ENCODE measurements around the gene NDST3. TPM values are rescaled to one million over a fixed set of nuclear protein-coding genes. Genes with fewer than 3 reads are reported as not detected.

The NDST3 gene
- total RNA-seq, 1 experiment from 2014 or later: 0.70 TPM

- H2BK120ac ChIP-seq (ENCODE audit: low read depth, low read length, poor library complexity, severe bottlenecking): no peak overlapping the region
- H3K4ac ChIP-seq (ENCODE audit: low read depth, low read length): no peak overlapping the region
- H2AK5ac ChIP-seq (ENCODE audit: insufficient read length, low read length): no peak overlapping the region
- H3K23me2 ChIP-seq (ENCODE audit: insufficient read length, low read depth, low read length, poor library complexity, severe bottlenecking): no peaks in the 10 kb centered on the region
- H3K14ac ChIP-seq (ENCODE audit: insufficient read depth, low read length): no peak overlapping the region
- no peaks in the 10 kb centered on the region for H3K79me1 ChIP-seq (ENCODE audit: insufficient read depth, low read depth, low read length, poor library complexity, severe bottlenecking)
- no CpG with 5 or more reads among the region's 1 CpG for WGBS (ENCODE audit: extremely low coverage, insufficient read length, low lambda C conversion rate)
- H3K4me1 ChIP-seq (ENCODE audit: insufficient read depth, low read length): no peaks in the 10 kb centered on the region
- no peak overlapping the region for H4K91ac ChIP-seq (ENCODE audit: insufficient read length, low read depth, low read length)
- Mint-ChIP-seq H3K4me3 (no peak overlapping the region), H3K36me3 (ENCODE audit: insufficient read depth in 1 of 3, low read depth in 3 of 3) (no peaks in the 10 kb centered on the region), H3K27ac (no peak overlapping the region), H3K4me1 (no peaks in the 10 kb centered on the region), H3K27me3 (ENCODE audit: low read depth) (no peaks in the 10 kb centered on the region), H3K9me3 (no peaks in the 10 kb centered on the region)
- H3K79me2 ChIP-seq (ENCODE audit: insufficient read depth, low read length): no peaks in the 10 kb centered on the region
- H3K9me3 ChIP-seq (ENCODE audit: control insufficient read depth, low read depth, low read length): no peaks in the 10 kb centered on the region
- H3K27me3 ChIP-seq (ENCODE audit: insufficient read depth, low read length): no peaks in the 10 kb centered on the region
- no peak overlapping the region for H4K8ac ChIP-seq (replicated peaks; ENCODE audit: insufficient read length, low read depth, low read length)
- H4K20me1 ChIP-seq (ENCODE audit: control insufficient read depth, insufficient read depth, insufficient read length): no peaks in the 10 kb centered on the region
- H2BK5ac ChIP-seq (ENCODE audit: insufficient read length, low read length): no peak overlapping the region
- H3T11ph ChIP-seq (ENCODE audit: low read length): no peak overlapping the region
- H4K5ac ChIP-seq (ENCODE audit: insufficient read length, low read depth, low read length): no peak overlapping the region
- no peak overlapping the region for H3K18ac ChIP-seq (ENCODE audit: insufficient read length, low read depth, low read length)
- peak overlapping the region; percentile 14 for H2BK20ac ChIP-seq (ENCODE audit: low read depth, low read length, poor library complexity, severe bottlenecking)
- H2BK15ac ChIP-seq (ENCODE audit: low read depth, low read length): no peak overlapping the region
- no peak overlapping the region for H3K9ac ChIP-seq (ENCODE audit: extremely low read depth, insufficient read length, low read length)
- TF ChIP-seq, protein P1, sequence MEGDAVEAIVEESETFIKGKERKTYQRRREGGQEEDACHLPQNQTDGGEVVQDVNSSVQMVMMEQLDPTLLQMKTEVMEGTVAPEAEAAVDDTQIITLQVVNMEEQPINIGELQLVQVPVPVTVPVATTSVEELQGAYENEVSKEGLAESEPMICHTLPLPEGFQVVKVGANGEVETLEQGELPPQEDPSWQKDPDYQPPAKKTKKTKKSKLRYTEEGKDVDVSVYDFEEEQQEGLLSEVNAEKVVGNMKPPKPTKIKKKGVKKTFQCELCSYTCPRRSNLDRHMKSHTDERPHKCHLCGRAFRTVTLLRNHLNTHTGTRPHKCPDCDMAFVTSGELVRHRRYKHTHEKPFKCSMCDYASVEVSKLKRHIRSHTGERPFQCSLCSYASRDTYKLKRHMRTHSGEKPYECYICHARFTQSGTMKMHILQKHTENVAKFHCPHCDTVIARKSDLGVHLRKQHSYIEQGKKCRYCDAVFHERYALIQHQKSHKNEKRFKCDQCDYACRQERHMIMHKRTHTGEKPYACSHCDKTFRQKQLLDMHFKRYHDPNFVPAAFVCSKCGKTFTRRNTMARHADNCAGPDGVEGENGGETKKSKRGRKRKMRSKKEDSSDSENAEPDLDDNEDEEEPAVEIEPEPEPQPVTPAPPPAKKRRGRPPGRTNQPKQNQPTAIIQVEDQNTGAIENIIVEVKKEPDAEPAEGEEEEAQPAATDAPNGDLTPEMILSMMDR (conservative IDR thresholded peaks at IDR 0.05): no peak
- no peak overlapping the region for H3K23ac ChIP-seq (ENCODE audit: insufficient read length, low read depth, low read length)
- H3K56ac ChIP-seq (ENCODE audit: insufficient read length, low read depth, low read length): no peak overlapping the region
- no peak overlapping the region for H2AFZ ChIP-seq (ENCODE audit: low read length)
- H2BK12ac ChIP-seq (ENCODE audit: insufficient read length, low read depth, low read length): no peak overlapping the region
- no peak for DNase-seq
- H3K4me2 ChIP-seq (ENCODE audit: insufficient read depth, insufficient read length, low read length): no peak overlapping the region
- H3K27ac ChIP-seq (ENCODE audit: insufficient read length, low read depth, low read length): no peak overlapping the region
Measured at GRCh38 chr4:117987464-117987863, 46.8 kb upstream of the NDST3 start.
